Neural progenitor cell (in vitro differentiated cells): ENCODE results near the gene GRIN2A.

ENCODE experiments used
- EZH2 ChIP-seq: fragments of 200-600 bp; sonication (generic); IDR thresholded peaks from 2 replicates; pipeline ENCODE4 v1.6.1; 2017; ENCODE audit warnings: antibody characterized with exemption, mild to moderate bottlenecking, moderate library complexity
- TF ChIP-seq, protein P1 (sequence below): fragments of 200-600 bp; sonication (generic); IDR thresholded peaks from 2 replicates; pipeline ENCODE4 v1.5.1; 2017; ENCODE audit warnings: antibody characterized with exemption, mild to moderate bottlenecking

DNA sequence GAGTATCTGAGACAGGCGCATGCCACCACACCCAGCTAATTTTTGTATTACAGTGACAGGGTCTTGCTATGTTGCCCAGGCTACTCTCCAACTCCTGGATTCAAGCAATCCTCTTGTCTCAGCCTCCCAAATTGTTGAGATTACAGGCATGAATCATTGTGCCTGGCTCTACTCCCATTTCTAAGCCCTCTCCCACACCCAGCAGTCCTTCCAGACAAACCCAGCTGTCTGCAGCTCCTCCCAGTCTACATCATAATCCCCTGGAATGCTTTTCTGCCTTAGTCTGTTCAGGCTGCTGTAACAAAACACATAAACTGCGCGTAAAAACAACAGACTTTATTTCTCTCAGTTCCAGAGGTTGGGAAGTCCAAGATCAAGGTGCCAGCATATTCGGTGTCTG, 144.5 kb downstream of the GRIN2A start:
- TF ChIP-seq, protein P1, sequence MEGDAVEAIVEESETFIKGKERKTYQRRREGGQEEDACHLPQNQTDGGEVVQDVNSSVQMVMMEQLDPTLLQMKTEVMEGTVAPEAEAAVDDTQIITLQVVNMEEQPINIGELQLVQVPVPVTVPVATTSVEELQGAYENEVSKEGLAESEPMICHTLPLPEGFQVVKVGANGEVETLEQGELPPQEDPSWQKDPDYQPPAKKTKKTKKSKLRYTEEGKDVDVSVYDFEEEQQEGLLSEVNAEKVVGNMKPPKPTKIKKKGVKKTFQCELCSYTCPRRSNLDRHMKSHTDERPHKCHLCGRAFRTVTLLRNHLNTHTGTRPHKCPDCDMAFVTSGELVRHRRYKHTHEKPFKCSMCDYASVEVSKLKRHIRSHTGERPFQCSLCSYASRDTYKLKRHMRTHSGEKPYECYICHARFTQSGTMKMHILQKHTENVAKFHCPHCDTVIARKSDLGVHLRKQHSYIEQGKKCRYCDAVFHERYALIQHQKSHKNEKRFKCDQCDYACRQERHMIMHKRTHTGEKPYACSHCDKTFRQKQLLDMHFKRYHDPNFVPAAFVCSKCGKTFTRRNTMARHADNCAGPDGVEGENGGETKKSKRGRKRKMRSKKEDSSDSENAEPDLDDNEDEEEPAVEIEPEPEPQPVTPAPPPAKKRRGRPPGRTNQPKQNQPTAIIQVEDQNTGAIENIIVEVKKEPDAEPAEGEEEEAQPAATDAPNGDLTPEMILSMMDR, result no peak
- no peak for TF ChIP-seq EZH2
